HEK293 (cell line): ENCODE data around the gene CCDC149.

ENCODE experiments used
- CTCF ChIP-seq: fragments of 450-650 bp; formaldehyde crosslinking; IDR thresholded peaks from 2 replicates; pipeline ENCODE4 v1.5.1; 2016; ENCODE audit warnings: missing biosample characterization, missing genetic modification characterization
- HOXC10 ChIP-seq: sonication (generic); formaldehyde crosslinking; IDR thresholded peaks from 2 replicates; pipeline ENCODE4 v1.8.1; 2023; ENCODE audit warnings: mild to moderate bottlenecking, missing genetic modification reagents
- KLF9 ChIP-seq: fragments of 450-650 bp; formaldehyde crosslinking; IDR thresholded peaks from 2 replicates; pipeline ENCODE4 v1.5.1; 2016; ENCODE audit warnings: missing biosample characterization, missing genetic modification characterization, low read depth
- SALL2 ChIP-seq: fragments of 450-650 bp; formaldehyde crosslinking; IDR thresholded peaks from 2 replicates; pipeline ENCODE4 v1.5.0; 2017; ENCODE audit warnings: missing biosample characterization, mild to moderate bottlenecking, missing genetic modification characterization, borderline replicate concordance
- SP7 ChIP-seq: fragments of 450-650 bp; formaldehyde crosslinking; IDR thresholded peaks from 2 replicates; pipeline ENCODE4 v1.5.1; 2016; ENCODE audit warnings: missing biosample characterization, missing genetic modification characterization
- ZFP41 ChIP-seq: fragments of 450-650 bp; formaldehyde crosslinking; IDR thresholded peaks from 2 replicates; pipeline ENCODE4 v1.5.1; 2016; ENCODE audit warnings: missing biosample characterization, missing genetic modification characterization, borderline replicate concordance
- ZNF2 ChIP-seq: fragments of 450-650 bp; formaldehyde crosslinking; IDR thresholded peaks from 2 replicates; pipeline ENCODE4 v1.5.1; 2016; ENCODE audit warnings: missing biosample characterization, missing genetic modification characterization
- ZNF624 ChIP-seq: fragments of 450-650 bp; formaldehyde crosslinking; IDR thresholded peaks from 2 replicates; pipeline ENCODE4 v1.5.1; 2017; ENCODE audit warnings: missing biosample characterization, missing genetic modification characterization
- ZNF704 ChIP-seq: fragments of 450-650 bp; formaldehyde crosslinking; IDR thresholded peaks from 2 replicates; pipeline ENCODE4 v1.5.1; 2016; ENCODE audit warnings: missing biosample characterization, missing genetic modification characterization
- ZNF777 ChIP-seq: fragments of 450-650 bp; formaldehyde crosslinking; IDR thresholded peaks from 2 replicates; pipeline ENCODE4 v1.5.1; 2017; ENCODE audit warnings: missing biosample characterization, missing genetic modification characterization, borderline replicate concordance
- TF ChIP-seq, protein P1 (sequence below): fragments of 450-650 bp; formaldehyde crosslinking; IDR thresholded peaks from 2 replicates; pipeline ENCODE4 v1.5.1; 2017; ENCODE audit warnings: missing biosample characterization, missing genetic modification characterization
- TF ChIP-seq, protein P2 (sequence below): fragments of 450-650 bp; formaldehyde crosslinking; IDR thresholded peaks from 2 replicates; pipeline ENCODE4 v1.5.1; 2016; ENCODE audit warnings: missing biosample characterization, missing genetic modification characterization

GRCh38 chr4:24865401-24865800 is 47.4 kb downstream of the CCDC149 start:
- TF ChIP-seq, protein P1, sequence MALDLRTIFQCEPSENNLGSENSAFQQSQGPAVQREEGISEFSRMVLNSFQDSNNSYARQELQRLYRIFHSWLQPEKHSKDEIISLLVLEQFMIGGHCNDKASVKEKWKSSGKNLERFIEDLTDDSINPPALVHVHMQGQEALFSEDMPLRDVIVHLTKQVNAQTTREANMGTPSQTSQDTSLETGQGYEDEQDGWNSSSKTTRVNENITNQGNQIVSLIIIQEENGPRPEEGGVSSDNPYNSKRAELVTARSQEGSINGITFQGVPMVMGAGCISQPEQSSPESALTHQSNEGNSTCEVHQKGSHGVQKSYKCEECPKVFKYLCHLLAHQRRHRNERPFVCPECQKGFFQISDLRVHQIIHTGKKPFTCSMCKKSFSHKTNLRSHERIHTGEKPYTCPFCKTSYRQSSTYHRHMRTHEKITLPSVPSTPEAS (tag by site-specific recombination): no peak
- TF ChIP-seq ZNF2 (tag by site-specific recombination): no peak
- TF ChIP-seq, protein P2, sequence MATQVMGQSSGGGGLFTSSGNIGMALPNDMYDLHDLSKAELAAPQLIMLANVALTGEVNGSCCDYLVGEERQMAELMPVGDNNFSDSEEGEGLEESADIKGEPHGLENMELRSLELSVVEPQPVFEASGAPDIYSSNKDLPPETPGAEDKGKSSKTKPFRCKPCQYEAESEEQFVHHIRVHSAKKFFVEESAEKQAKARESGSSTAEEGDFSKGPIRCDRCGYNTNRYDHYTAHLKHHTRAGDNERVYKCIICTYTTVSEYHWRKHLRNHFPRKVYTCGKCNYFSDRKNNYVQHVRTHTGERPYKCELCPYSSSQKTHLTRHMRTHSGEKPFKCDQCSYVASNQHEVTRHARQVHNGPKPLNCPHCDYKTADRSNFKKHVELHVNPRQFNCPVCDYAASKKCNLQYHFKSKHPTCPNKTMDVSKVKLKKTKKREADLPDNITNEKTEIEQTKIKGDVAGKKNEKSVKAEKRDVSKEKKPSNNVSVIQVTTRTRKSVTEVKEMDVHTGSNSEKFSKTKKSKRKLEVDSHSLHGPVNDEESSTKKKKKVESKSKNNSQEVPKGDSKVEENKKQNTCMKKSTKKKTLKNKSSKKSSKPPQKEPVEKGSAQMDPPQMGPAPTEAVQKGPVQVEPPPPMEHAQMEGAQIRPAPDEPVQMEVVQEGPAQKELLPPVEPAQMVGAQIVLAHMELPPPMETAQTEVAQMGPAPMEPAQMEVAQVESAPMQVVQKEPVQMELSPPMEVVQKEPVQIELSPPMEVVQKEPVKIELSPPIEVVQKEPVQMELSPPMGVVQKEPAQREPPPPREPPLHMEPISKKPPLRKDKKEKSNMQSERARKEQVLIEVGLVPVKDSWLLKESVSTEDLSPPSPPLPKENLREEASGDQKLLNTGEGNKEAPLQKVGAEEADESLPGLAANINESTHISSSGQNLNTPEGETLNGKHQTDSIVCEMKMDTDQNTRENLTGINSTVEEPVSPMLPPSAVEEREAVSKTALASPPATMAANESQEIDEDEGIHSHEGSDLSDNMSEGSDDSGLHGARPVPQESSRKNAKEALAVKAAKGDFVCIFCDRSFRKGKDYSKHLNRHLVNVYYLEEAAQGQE: no peak
- no peak for TF ChIP-seq CTCF (tag by site-specific recombination)
- no peak for TF ChIP-seq ZNF624 (tag by site-specific recombination)
- TF ChIP-seq ZNF777 (tag by site-specific recombination): no peak
- no peak for TF ChIP-seq HOXC10 (CRISPR knock-in tag)
- TF ChIP-seq ZFP41: no peak
- no peak for TF ChIP-seq SP7 (tag by site-specific recombination)
- TF ChIP-seq SALL2 (tag by site-specific recombination): no peak
- TF ChIP-seq ZNF704: no peak
- TF ChIP-seq KLF9 (tag by site-specific recombination): no peak
